ENCODE measurements around the gene TRIO.

The TRIO gene

GRCh38 chr5:14489643-14490042 lies 346.5 kb downstream of the TRIO start:
- in situ Hi-C loops (cut with MboI; ENCODE audit: low sequenced_read_pairs), result no loop called here

GRCh38 chr5:14490309-14490711 lies 347.2 kb downstream of the TRIO start:
- in situ Hi-C loops (cut with MboI; ENCODE audit: low sequenced_read_pairs), result no loop called here

- in situ Hi-C loops (cut with MboI; ENCODE audit: low sequenced_read_pairs), result no loop called here
Measured at GRCh38 chr5:14491015-14491915, 348.1 kb downstream of the TRIO start.

GRCh38 chr5:14492331-14492964 lies 349.3 kb downstream of the TRIO start:
- in situ Hi-C loops (cut with MboI; ENCODE audit: low sequenced_read_pairs), result no loop called here

GRCh38 chr5:14495301-14495700 lies 352.2 kb downstream of the TRIO start:
- in situ Hi-C loops (cut with MboI; ENCODE audit: low sequenced_read_pairs), result no loop called here

- in situ Hi-C loops (cut with MboI; ENCODE audit: low sequenced_read_pairs), result no loop called here
Measured at GRCh38 chr5:14497311-14497710, 354.2 kb downstream of the TRIO start.

- in situ Hi-C loops (cut with MboI; ENCODE audit: low sequenced_read_pairs), result no loop called here
Measured at GRCh38 chr5:14501353-14502293, 358.5 kb downstream of the TRIO start.

GRCh38 chr5:14502294-14502690 lies 359.1 kb downstream of the TRIO start:
- in situ Hi-C loops (cut with MboI; ENCODE audit: low sequenced_read_pairs), result no loop called here

GRCh38 chr5:14503017-14503680 lies 360.0 kb downstream of the TRIO start:
- in situ Hi-C loops (cut with MboI; ENCODE audit: low sequenced_read_pairs), result no loop called here

GRCh38 chr5:14503681-14504331 lies 360.7 kb downstream of the TRIO start:
- in situ Hi-C loops (cut with MboI; ENCODE audit: low sequenced_read_pairs), result no loop called here

GRCh38 chr5:14504332-14504727 lies 361.2 kb downstream of the TRIO start:
- in situ Hi-C loops (cut with MboI; ENCODE audit: low sequenced_read_pairs), result no loop called here

GRCh38 chr5:14504816-14505215 lies 361.7 kb downstream of the TRIO start:
- in situ Hi-C loops (cut with MboI; ENCODE audit: low sequenced_read_pairs), result no loop called here

- in situ Hi-C loops (cut with MboI; ENCODE audit: low sequenced_read_pairs), result no loop called here
Measured at GRCh38 chr5:14505310-14506139, 362.4 kb downstream of the TRIO start.

- in situ Hi-C loops (cut with MboI; ENCODE audit: low sequenced_read_pairs), result no loop called here
Measured at GRCh38 chr5:14506140-14506538, 363.0 kb downstream of the TRIO start.

GRCh38 chr5:14506661-14507060 lies 363.5 kb downstream of the TRIO start:
- in situ Hi-C loops (cut with MboI; ENCODE audit: low sequenced_read_pairs), result no loop called here

GRCh38 chr5:14507156-14507941 lies 364.2 kb downstream of the TRIO start:
- in situ Hi-C loops (cut with MboI; ENCODE audit: low sequenced_read_pairs), result no loop called here

GRCh38 chr5:14508046-14508445 lies 364.9 kb downstream of the TRIO start:
- in situ Hi-C loops (cut with MboI; ENCODE audit: low sequenced_read_pairs), result no loop called here

GRCh38 chr5:14509556-14509955 lies 366.4 kb downstream of the TRIO start:
- in situ Hi-C loops (cut with MboI; ENCODE audit: low sequenced_read_pairs), result no loop called here

Measured in HL-60/S4 (cell line).